Trophoblast cell (in vitro differentiated cells and primary cell): ENCODE data around the gene SDC1.

ENCODE experiments used
- DNase-seq, 2 donors: peaks; one replicate each; pipeline ENCODE4 v3.0.0-alpha.2; 2016
- H2AFZ ChIP-seq: 2 replicates; pipeline ENCODE4 v1.6.1; 2013; ENCODE audit warnings: low read length, moderate library complexity, mild to moderate bottlenecking; ENCODE audit not compliant: insufficient read depth, poor library complexity
- H2AK5ac ChIP-seq: 2 replicates; pipeline ENCODE4 v1.6.1; 2013; ENCODE audit warnings: mild to moderate bottlenecking, low read length
- H2BK120ac ChIP-seq: 2 replicates; pipeline ENCODE4 v1.6.1; 2013; ENCODE audit warnings: low read length, mild to moderate bottlenecking, moderate library complexity; ENCODE audit not compliant: insufficient read depth, poor library complexity
- H2BK12ac ChIP-seq: 2 replicates; pipeline ENCODE4 v1.6.1; 2013; ENCODE audit warnings: mild to moderate bottlenecking, low read length, moderate library complexity
- H2BK5ac ChIP-seq: 2 replicates; pipeline ENCODE4 v1.6.1; 2013; ENCODE audit warnings: low read length, low read depth, moderate library complexity, mild to moderate bottlenecking; ENCODE audit not compliant: poor library complexity
- H3K14ac ChIP-seq: 2 replicates; pipeline ENCODE4 v1.6.1; 2013; ENCODE audit warnings: mild to moderate bottlenecking, low read length
- H3K18ac ChIP-seq: 2 replicates; pipeline ENCODE4 v1.6.1; 2013; ENCODE audit warnings: mild to moderate bottlenecking, low read length
- H3K23ac ChIP-seq: 2 replicates; pipeline ENCODE4 v1.6.1; 2013; ENCODE audit warnings: low read length
- H3K27ac ChIP-seq: 2 replicates; pipeline ENCODE4 v1.5.1; 2013; ENCODE audit warnings: low read depth, mild to moderate bottlenecking, inconsistent platforms, low read length, moderate library complexity
- H3K27me3 ChIP-seq: 2 replicates; pipeline ENCODE4 v1.6.1; 2013; ENCODE audit warnings: inconsistent platforms, mild to moderate bottlenecking, low read length, moderate library complexity; ENCODE audit not compliant: insufficient read depth
- H3K36me3 ChIP-seq, 2 experiments: 1 replicate in 1 of 2; 2 replicates in 1 of 2; pipeline ENCODE4 v1.6.1; 2013; ENCODE audit warnings: low read length in 2 of 2, mild to moderate bottlenecking in 2 of 2, moderate library complexity in 1 of 2; ENCODE audit not compliant: insufficient read depth in 2 of 2, control insufficient read depth in 1 of 2
- H3K4ac ChIP-seq: 2 replicates; pipeline ENCODE4 v1.6.1; 2013; ENCODE audit warnings: low read depth, mild to moderate bottlenecking, low read length, moderate library complexity
- H3K4me1 ChIP-seq, 2 experiments: 1 replicate in 1 of 2; 2 replicates in 1 of 2; pipeline ENCODE4 v1.6.1; 2013; ENCODE audit warnings: low read length in 2 of 2, mild to moderate bottlenecking in 2 of 2, moderate library complexity in 1 of 2; ENCODE audit not compliant: insufficient read depth in 2 of 2, control insufficient read depth in 1 of 2
- H3K4me2 ChIP-seq: 2 replicates; pipeline ENCODE4 v1.6.1; 2013; ENCODE audit warnings: inconsistent platforms, mild to moderate bottlenecking, low read length, moderate library complexity
- H3K4me3 ChIP-seq: 2 replicates; pipeline ENCODE4 v1.5.1; 2013; ENCODE audit warnings: mild to moderate bottlenecking, low read depth, low read length, inconsistent platforms
- H3K79me1 ChIP-seq: one replicate; pipeline ENCODE4 v1.6.1; 2013; ENCODE audit warnings: low read length
- H3K79me2 ChIP-seq: 2 replicates; pipeline ENCODE4 v1.6.1; 2013; ENCODE audit warnings: low read length, mild to moderate bottlenecking; ENCODE audit not compliant: control insufficient read depth, insufficient read depth, poor library complexity
- H3K9ac ChIP-seq: 2 replicates; pipeline ENCODE4 v1.6.1; 2013; ENCODE audit warnings: mild to moderate bottlenecking, low read length
- H3K9me3 ChIP-seq: 2 replicates; pipeline ENCODE4 v1.6.1; 2013; ENCODE audit warnings: low read depth, mild to moderate bottlenecking, control low read depth, inconsistent platforms, low read length; ENCODE audit not compliant: insufficient read depth
- H4K12ac ChIP-seq: 2 replicates; pipeline ENCODE4 v1.6.1; 2013; ENCODE audit warnings: low read depth, mild to moderate bottlenecking, low read length, moderate library complexity
- H4K8ac ChIP-seq: 2 replicates; pipeline ENCODE4 v1.6.1; 2013; ENCODE audit warnings: low read depth, mild to moderate bottlenecking, low read length, moderate library complexity
- H4K91ac ChIP-seq: one replicate; pipeline ENCODE4 v1.6.1; 2013; ENCODE audit warnings: low read depth, mild to moderate bottlenecking, low read length, moderate library complexity
- WGBS: extraction: QIAGEN DNeasy Blood & Tissue Kit; methylation state at CpG from one replicate; pipeline ENCODE4 v1.1.7; 2013; ENCODE audit warnings: missing lambda C conversion rate; ENCODE audit not compliant: insufficient read length, insufficient coverage; ENCODE audit errors: extremely low coverage; 5-methylcytosine and 5-hydroxymethylcytosine counted together

Gene SDC1

GRCh38 chr2:20182241-20182931 is 42.5 kb downstream of the SDC1 start:
- Histone ChIP-seq H4K12ac (no peak overlapping the region), H3K18ac (no peak overlapping the region), H2AK5ac (no peak overlapping the region), H3K4me2 (no peak overlapping the region), H3K23ac (no peak overlapping the region), H3K4me3 (no peak overlapping the region), H3K9me3 (no peaks in the 10 kb centered on the region), H2AFZ (no peak overlapping the region), H3K14ac (peak overlapping the region; percentile 14), H3K9ac (no peak overlapping the region), H3K4ac (no peak overlapping the region), H4K91ac (no peak overlapping the region), H3K36me3 (no peaks in the 10 kb centered on the region), H2BK120ac (peak overlapping the region; percentile 41), H2BK12ac (no peak overlapping the region), H3K4me1 (peaks cover 17 to 19% of the 10 kb centered on the region in 2 experiments), H3K27me3 (no peaks in the 10 kb centered on the region), H4K8ac (no peak overlapping the region), H2BK5ac (no peak overlapping the region), H3K79me1 (peaks cover 30% of the 10 kb centered on the region), H3K79me2 (no peaks in the 10 kb centered on the region), H3K27ac (no peak overlapping the region)
- DNase-seq, result peak in 1 of 2 donors; percentile 26
- no CpG with 5 or more reads among the region's 16 CpGs for WGBS

- Histone ChIP-seq H3K36me3 (no peaks in the 10 kb centered on the region), H3K4me1 (peaks cover 17 to 19% of the 10 kb centered on the region in 2 experiments), H3K79me1 (peaks cover 30% of the 10 kb centered on the region), H3K4me2 (no peak overlapping the region), H3K23ac (no peak overlapping the region), H3K27me3 (no peaks in the 10 kb centered on the region), H4K91ac (peak overlapping the region; percentile 1), H4K12ac (no peak overlapping the region), H2AK5ac (no peak overlapping the region), H2BK5ac (no peak overlapping the region), H2BK120ac (peak overlapping the region; percentile 43), H3K9me3 (no peaks in the 10 kb centered on the region), H3K4ac (no peak overlapping the region), H3K18ac (no peak overlapping the region), H4K8ac (no peak overlapping the region), H2AFZ (no peak overlapping the region), H3K4me3 (no peak overlapping the region), H3K9ac (no peak overlapping the region), H3K79me2 (no peaks in the 10 kb centered on the region), H2BK12ac (no peak overlapping the region), H3K27ac (no peak overlapping the region), H3K14ac (peak overlapping the region; percentile 59)
- DNase-seq, result no peak
- WGBS, result no CpG with 5 or more reads among the region's 7 CpGs
These were observed 43.2 kb downstream of the SDC1 start for GRCh38 chr2:20181761-20182160.

GRCh38 chr2:20180676-20181648 is 44.0 kb downstream of the SDC1 start:
- H3K23ac ChIP-seq, result no peak overlapping the region
- peak; percentile 65 to 66 for DNase-seq
- no peak overlapping the region for H3K9ac ChIP-seq
- no peaks in the 10 kb centered on the region for H3K36me3 ChIP-seq
- no peak overlapping the region for H4K12ac ChIP-seq
- H2BK120ac ChIP-seq, result no peak overlapping the region
- H3K79me2 ChIP-seq, result no peaks in the 10 kb centered on the region
- H3K27ac ChIP-seq, result no peak overlapping the region
- no peak overlapping the region for H3K14ac ChIP-seq
- no peak overlapping the region for H2BK5ac ChIP-seq
- no peak overlapping the region for H3K4ac ChIP-seq
- no peak overlapping the region for H4K8ac ChIP-seq
- no peaks in the 10 kb centered on the region for H3K9me3 ChIP-seq
- H4K91ac ChIP-seq, result peak overlapping the region; percentile 33
- no peak overlapping the region for H3K4me3 ChIP-seq
- no peak overlapping the region for H2AFZ ChIP-seq
- H3K27me3 ChIP-seq, result no peaks in the 10 kb centered on the region
- no peak overlapping the region for H3K4me2 ChIP-seq
- peaks cover 28% of the 10 kb centered on the region for H3K79me1 ChIP-seq
- WGBS, result no CpG with 5 or more reads among the region's 17 CpGs
- H3K4me1 ChIP-seq, result peaks cover 12 to 14% of the 10 kb centered on the region in 2 experiments
- no peak overlapping the region for H3K18ac ChIP-seq
- H2BK12ac ChIP-seq, result no peak overlapping the region
- no peak overlapping the region for H2AK5ac ChIP-seq

GRCh38 chr2:20179755-20180594 is 45.0 kb downstream of the SDC1 start:
- Histone ChIP-seq H3K4ac (no peak overlapping the region), H3K79me1 (peaks cover 20% of the 10 kb centered on the region), H2AK5ac (no peak overlapping the region), H3K9me3 (no peaks in the 10 kb centered on the region), H4K12ac (no peak overlapping the region), H3K79me2 (no peaks in the 10 kb centered on the region), H4K91ac (peak overlapping the region; percentile 2), H2AFZ (no peak overlapping the region), H2BK5ac (no peak overlapping the region), H3K18ac (no peak overlapping the region), H2BK120ac (no peak overlapping the region), H3K27ac (no peak overlapping the region), H3K4me3 (no peak overlapping the region), H3K14ac (no peak overlapping the region), H3K36me3 (no peaks in the 10 kb centered on the region), H3K4me1 (peaks cover 12 to 13% of the 10 kb centered on the region in 2 experiments), H3K27me3 (no peaks in the 10 kb centered on the region), H4K8ac (no peak overlapping the region), H3K4me2 (no peak overlapping the region), H2BK12ac (no peak overlapping the region), H3K23ac (no peak overlapping the region), H3K9ac (no peak overlapping the region)
- DNase-seq, result peak in 1 of 2 donors; percentile 27
- WGBS, result no CpG with 5 or more reads among the region's 25 CpGs
